Measurements from ENCODE around the gene ACKR1. TPM values are rescaled to one million over a fixed set of nuclear protein-coding genes. Genes with fewer than 3 reads are reported as not detected.

ACKR1 gene
- polyA plus RNA-seq, 1 donor (not counting 4 experiments of a cell fraction or from before 2014, with no cell fraction given), result not detected

- H4K20me1 ChIP-seq (ENCODE audit: control insufficient read depth, extremely low read depth, insufficient read depth, low read length), result no peaks in the 10 kb centered on the region
- no peak overlapping the region for H3K4me2 ChIP-seq (ENCODE audit: control insufficient read depth, extremely low read depth, insufficient read depth, low read depth, low read length)
- H3K79me2 ChIP-seq (ENCODE audit: control insufficient read depth, insufficient read depth, low read length), result no peaks in the 10 kb centered on the region
- H2AFZ ChIP-seq (ENCODE audit: control insufficient read depth, low read length), result no peak overlapping the region
- FAIRE-seq, result no peak
- H3K36me3 ChIP-seq (ENCODE audit: control insufficient read depth in 2 of 2, extremely low read depth in 1 of 2, insufficient read depth in 2 of 2, low read length in 2 of 2), result no peaks in the 10 kb centered on the region
- H3K9me3 ChIP-seq (ENCODE audit: control insufficient read depth, low read depth, low read length), result no peaks in the 10 kb centered on the region
- DNase-seq (ENCODE audit: low read depth, low spot score), result no peak
- peaks cover 28% of the 10 kb centered on the region for H3K27me3 ChIP-seq (ENCODE audit: control insufficient read depth, extremely low read depth, insufficient read depth, low read length)
- dilution Hi-C loops (cut with MboI; ENCODE audit: extremely low pct_ligation_motif_present, low sequenced_read_pairs), result no loop called here
- no peaks in the 10 kb centered on the region for H3K4me1 ChIP-seq (ENCODE audit: control insufficient read depth, extremely low read depth, insufficient read depth, low read length)
- no peak overlapping the region for H3K9ac ChIP-seq (ENCODE audit: control insufficient read depth, extremely low read depth, insufficient read depth, low read length)
- H3K9me1 ChIP-seq (ENCODE audit: control insufficient read depth, extremely low read depth, insufficient read depth, low read length), result no peaks in the 10 kb centered on the region
- no peak for TF ChIP-seq EZH2 (IDR thresholded peaks at IDR 0.05; ENCODE audit: low read length)
- TF ChIP-seq, protein P1, sequence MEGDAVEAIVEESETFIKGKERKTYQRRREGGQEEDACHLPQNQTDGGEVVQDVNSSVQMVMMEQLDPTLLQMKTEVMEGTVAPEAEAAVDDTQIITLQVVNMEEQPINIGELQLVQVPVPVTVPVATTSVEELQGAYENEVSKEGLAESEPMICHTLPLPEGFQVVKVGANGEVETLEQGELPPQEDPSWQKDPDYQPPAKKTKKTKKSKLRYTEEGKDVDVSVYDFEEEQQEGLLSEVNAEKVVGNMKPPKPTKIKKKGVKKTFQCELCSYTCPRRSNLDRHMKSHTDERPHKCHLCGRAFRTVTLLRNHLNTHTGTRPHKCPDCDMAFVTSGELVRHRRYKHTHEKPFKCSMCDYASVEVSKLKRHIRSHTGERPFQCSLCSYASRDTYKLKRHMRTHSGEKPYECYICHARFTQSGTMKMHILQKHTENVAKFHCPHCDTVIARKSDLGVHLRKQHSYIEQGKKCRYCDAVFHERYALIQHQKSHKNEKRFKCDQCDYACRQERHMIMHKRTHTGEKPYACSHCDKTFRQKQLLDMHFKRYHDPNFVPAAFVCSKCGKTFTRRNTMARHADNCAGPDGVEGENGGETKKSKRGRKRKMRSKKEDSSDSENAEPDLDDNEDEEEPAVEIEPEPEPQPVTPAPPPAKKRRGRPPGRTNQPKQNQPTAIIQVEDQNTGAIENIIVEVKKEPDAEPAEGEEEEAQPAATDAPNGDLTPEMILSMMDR (optimal IDR thresholded peaks at IDR 0.05 in 1 of 3, IDR thresholded peaks at IDR 0.05 in 1 of 3, conservative IDR thresholded peaks at IDR 0.05 in 1 of 3; ENCODE audit: extremely low read depth in 1 of 3, insufficient read depth in 2 of 3, low read length in 3 of 3), result no peak
- no peak overlapping the region for H3K27ac ChIP-seq (ENCODE audit: control insufficient read depth, insufficient read depth, low read length)
- no peak overlapping the region for H3K4me3 ChIP-seq (ENCODE audit: control insufficient read depth in 2 of 3, extremely low read depth in 1 of 3, insufficient read depth in 2 of 3, low read depth in 1 of 3, low read length in 3 of 3)
Observed at GRCh38 chr1:159206110-159206509, 1.4 kb downstream of the ACKR1 start.

DNA sequence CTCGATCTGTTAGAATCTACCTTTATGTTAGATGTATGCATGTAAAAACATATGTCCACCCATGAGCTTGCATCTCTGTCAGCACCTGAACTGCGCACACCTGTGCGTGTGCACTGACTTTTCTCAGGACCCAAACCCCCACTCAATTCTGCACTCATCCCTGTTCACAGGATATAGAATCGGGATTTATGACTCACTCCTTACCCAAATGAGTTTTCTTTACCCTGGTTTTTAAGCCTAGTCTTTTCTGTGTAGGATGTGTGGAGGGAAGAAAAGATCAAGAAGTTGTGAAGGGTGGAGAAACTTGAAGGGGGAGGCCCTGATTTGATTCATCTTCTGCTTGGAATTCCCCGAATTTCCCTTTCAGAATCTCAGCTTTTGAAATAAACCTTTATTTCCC lies 2.4 kb downstream of the ACKR1 start:
- FAIRE-seq (no peak), DNase-seq (ENCODE audit: low read depth, low spot score) (no peak)
- no peaks in the 10 kb centered on the region for H3K36me3 ChIP-seq (ENCODE audit: control insufficient read depth in 2 of 2, extremely low read depth in 1 of 2, insufficient read depth in 2 of 2, low read length in 2 of 2)
- no peak overlapping the region for H3K4me3 ChIP-seq (ENCODE audit: control insufficient read depth in 2 of 3, extremely low read depth in 1 of 3, insufficient read depth in 2 of 3, low read depth in 1 of 3, low read length in 3 of 3)
- H3K9ac ChIP-seq (ENCODE audit: control insufficient read depth, extremely low read depth, insufficient read depth, low read length), result no peak overlapping the region
- H3K9me1 ChIP-seq (ENCODE audit: control insufficient read depth, extremely low read depth, insufficient read depth, low read length), result no peaks in the 10 kb centered on the region
- H3K9me3 ChIP-seq (ENCODE audit: control insufficient read depth, low read depth, low read length), result no peaks in the 10 kb centered on the region
- no peaks in the 10 kb centered on the region for H3K4me1 ChIP-seq (ENCODE audit: control insufficient read depth, extremely low read depth, insufficient read depth, low read length)
- H3K27me3 ChIP-seq (ENCODE audit: control insufficient read depth, extremely low read depth, insufficient read depth, low read length), result peaks cover 21% of the 10 kb centered on the region
- dilution Hi-C loops (cut with MboI; ENCODE audit: extremely low pct_ligation_motif_present, low sequenced_read_pairs), result no loop called here
- H3K4me2 ChIP-seq (ENCODE audit: control insufficient read depth, extremely low read depth, insufficient read depth, low read depth, low read length), result no peak overlapping the region
- H2AFZ ChIP-seq (ENCODE audit: control insufficient read depth, low read length), result no peak overlapping the region
- no peaks in the 10 kb centered on the region for H3K79me2 ChIP-seq (ENCODE audit: control insufficient read depth, insufficient read depth, low read length)
- no peak for TF ChIP-seq EZH2 (IDR thresholded peaks at IDR 0.05; ENCODE audit: low read length)
- TF ChIP-seq, protein P1 (optimal IDR thresholded peaks at IDR 0.05 in 1 of 3, IDR thresholded peaks at IDR 0.05 in 1 of 3, conservative IDR thresholded peaks at IDR 0.05 in 1 of 3; ENCODE audit: extremely low read depth in 1 of 3, insufficient read depth in 2 of 3, low read length in 3 of 3), result no peak
- H4K20me1 ChIP-seq (ENCODE audit: control insufficient read depth, extremely low read depth, insufficient read depth, low read length), result no peaks in the 10 kb centered on the region
- no peak overlapping the region for H3K27ac ChIP-seq (ENCODE audit: control insufficient read depth, insufficient read depth, low read length)

Measured in keratinocyte (primary cell).